Hematopoietic multipotent progenitor cell treated with erythropoietin and hydrocortisone succinate and interleukin-3 and kit ligand, for 6 days (in vitro differentiated cells): ENCODE data around the gene ZNF69.
A peak's percentile ranks its signal among the peaks of the same experiment; 100 is the strongest.
"Not testable (repeated sequence)": the region's sequence is repeated elsewhere in the genome, so short reads cannot be mapped to it uniquely, and the experiment has no call there.

Source experiments
- DNase-seq: peaks from one replicate; pipeline ENCODE4 v3.0.0-alpha.2; 2015

Gene ZNF69

GRCh38 chr19:11887611-11888531, at the start of gene ZNF69:
TSS of gene ZNF69 (plus strand) at chr19:11887782. CDS start at chr19:11887924, 142 bp downstream.
- peak; percentile 92 for DNase-seq

- peak; percentile 52 for DNase-seq
These were observed 43.9 kb upstream of the ZNF69 start for GRCh38 chr19:11843722-11844121.

DNA sequence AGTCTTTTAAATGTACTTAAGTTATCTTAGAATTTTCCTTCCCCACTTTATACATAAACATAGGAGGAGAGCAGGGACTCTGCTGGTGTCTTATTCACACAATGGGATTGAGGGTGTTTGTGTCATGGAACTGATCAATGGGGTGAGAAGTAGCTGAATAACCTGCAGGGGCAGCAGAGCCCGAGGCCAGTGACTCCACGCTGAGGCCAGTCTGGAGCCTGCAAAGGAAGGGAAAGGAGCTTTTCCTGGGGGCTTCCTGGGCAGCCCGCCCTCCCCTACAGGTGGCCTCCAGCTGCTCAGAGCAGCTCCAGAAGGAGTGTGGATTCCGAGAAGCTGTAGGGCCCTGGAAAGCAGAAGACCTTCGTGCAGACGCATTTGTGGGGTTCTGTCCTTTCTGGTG, 40.0 kb upstream of the ZNF69 start:
- not testable (repeated sequence) for DNase-seq

GRCh38 chr19:11848200-11848593, 39.4 kb upstream of the ZNF69 start:
- no peak for DNase-seq

DNA sequence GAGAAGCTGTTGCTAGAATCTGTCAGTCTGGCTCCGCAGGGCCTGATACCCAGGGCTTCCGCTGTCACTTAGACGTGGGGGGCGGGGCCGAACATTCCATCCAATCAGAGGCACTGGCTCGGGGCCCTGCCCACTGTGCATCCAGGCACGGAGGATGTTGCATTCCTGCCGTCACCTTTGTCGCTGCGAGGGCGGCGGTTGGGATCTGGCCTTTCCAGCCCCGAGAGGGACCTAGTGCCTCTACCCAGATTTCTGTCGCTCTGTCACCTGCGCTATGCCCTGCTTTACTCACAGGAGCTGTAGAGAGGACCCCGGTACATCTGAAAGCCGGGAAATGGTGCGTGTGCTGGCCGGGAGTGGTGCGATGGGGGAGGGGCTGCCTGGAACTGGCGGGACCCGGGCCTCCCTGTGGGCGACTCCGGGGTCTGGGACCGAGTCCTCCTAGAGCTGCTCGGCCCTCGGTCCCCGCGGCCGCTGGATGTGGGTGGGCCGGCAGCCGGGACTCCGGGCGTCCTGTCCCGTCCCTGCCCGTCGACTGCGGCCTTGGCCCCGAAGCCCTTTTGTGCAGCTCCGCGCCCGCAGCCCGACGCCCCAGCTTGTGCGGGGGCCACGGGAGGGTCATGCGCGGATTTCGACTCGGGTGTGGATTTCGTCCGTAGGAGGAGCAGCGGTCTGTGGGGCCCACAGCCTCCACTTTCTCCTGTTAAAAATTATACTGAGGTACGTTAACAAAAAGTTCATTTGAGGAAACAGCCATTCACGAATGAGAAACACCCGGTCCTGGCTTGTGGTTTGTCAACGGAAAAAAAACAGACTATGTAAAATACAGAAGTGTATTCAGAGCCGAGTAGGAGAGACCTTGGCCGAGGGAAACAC, 38.8 kb upstream of the ZNF69 start, which contains the start of gene ZNF439:
ZNF439 (plus strand) TSS at position 133 of the 876 bp plus-strand sequence; CDS start at position 275, 142 bp downstream.
- peak; percentile 88 for DNase-seq

DNA sequence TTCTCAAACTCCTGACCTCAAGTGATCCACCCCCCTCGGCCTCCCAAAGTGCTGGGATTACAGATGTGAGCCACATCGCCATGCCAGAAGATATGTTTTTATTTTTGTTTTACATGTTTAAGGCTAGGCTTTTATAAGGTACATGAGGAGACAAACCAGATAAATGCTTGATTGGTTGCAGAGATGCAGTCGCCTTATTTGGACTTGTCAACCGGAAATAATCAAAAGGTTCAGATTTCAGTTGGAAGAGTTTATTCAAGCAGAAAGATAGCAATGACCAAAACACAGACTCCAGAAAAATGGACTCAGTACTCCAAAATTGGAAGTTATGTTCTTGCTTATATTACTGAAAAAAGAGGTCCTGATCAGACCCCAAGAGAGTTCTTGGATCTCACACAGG, 37.3 kb upstream of the ZNF69 start:
- not testable (repeated sequence) for DNase-seq

DNA sequence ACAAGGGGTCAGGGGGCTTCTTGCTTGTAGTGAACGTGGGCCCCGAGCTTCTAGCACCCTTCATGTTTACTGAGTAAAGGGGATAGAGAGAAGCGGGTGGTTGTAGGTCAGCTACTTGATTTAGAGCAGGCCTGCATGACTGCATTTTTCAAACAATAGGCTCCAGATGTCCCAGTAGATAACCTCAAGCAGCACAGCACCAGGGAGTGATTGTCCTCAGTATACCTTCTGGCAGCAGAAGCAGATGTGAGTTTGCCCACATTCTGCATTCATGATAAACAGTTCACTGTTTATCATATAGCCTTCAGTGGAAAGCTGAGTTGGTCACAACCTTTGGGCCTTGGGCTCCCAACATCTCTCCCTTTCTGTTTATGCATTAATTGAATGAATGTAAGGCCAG, 34.2 kb upstream of the ZNF69 start:
- no peak for DNase-seq

DNA sequence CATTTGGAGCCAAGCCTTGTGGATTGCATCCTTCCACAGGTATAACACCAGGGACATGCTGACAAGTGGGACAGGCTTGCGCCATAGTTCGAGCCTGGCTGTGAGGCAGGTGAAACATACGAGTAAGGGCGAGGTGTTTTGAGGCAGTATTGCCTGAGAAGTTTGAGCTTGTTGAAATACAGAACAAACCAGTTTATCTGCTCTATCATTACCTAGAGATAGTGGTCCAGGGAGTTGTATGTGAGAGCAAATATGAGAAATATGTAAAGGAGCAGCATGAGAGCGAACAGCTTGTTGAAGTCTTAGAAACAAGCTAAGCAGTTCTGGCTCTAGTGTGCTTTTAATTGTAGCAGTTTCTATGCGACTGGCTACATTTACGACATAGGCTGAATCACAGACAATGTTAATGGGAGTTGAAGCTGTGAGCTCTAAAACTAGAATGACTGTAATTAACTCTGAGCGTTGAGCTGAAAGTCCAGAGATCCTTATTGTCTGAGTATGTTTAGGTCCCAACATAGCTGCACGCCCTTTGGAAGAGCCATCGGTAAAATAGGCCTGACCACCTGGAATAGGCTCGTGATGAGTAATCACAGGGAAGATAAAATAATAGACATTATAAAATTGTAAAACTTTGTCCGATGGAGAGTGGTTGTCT, 30.9 kb upstream of the ZNF69 start:
- no peak for DNase-seq

- no peak for DNase-seq
These were observed 26.9 kb upstream of the ZNF69 start for GRCh38 chr19:11860721-11861120.

GRCh38 chr19:11861301-11861700, 26.3 kb upstream of the ZNF69 start:
- no peak for DNase-seq

- not testable (repeated sequence) for DNase-seq
These were observed 19.8 kb upstream of the ZNF69 start for GRCh38 chr19:11867766-11868165.

- DNase-seq = no peak
These were observed 19.4 kb upstream of the ZNF69 start for GRCh38 chr19:11868188-11868587.

- no peak for DNase-seq
These were observed 15.0 kb upstream of the ZNF69 start for GRCh38 chr19:11872624-11873023.

DNA sequence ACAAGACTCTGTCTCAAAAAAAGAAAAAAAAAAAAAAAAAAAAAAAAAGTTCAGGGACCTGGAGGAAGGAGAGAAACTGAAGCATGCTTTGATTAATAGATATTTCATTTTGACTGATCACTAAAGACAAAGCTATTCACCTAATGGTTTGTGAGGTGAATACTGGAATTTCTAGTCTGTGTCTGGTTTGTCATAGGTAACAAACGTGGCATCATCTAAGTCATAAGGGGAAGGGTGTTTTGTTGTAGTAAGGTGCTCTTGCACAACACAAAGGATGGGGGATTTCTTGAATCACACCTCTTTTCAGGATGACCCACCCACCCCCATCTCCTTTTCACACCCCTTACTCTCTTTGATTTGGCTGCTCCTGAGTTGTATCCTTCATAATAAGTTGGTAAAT, 13.8 kb upstream of the ZNF69 start:
- no peak for DNase-seq

DNA sequence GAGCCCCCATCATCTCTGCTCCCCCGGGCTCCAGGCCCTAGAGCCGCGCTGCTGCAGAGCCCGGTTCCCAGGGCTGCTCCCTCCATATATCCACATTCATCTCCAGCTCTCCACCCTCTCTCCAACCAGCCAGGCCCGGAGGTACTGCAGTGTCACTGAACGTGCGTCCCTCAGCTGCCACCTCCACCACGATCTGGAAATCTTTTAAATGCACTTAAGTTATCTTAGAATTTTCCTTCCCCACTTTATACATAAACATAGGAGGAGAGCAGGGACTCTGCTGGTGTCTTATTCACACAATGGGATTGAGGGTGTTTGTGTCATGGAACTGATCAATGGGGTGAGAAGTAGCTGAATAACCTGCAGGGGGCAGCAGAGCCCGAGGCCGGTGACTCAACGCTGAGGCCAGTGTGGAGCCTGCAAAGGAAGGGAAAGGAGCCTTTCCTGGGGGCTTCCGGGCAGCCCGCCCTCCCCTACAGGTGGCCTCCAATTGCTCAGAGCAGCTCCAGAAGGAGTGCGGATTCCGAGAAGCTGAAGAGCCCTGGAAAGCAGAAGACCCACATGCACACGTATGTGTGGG, 7.8 kb upstream of the ZNF69 start:
- DNase-seq = peak; percentile 25

DNA sequence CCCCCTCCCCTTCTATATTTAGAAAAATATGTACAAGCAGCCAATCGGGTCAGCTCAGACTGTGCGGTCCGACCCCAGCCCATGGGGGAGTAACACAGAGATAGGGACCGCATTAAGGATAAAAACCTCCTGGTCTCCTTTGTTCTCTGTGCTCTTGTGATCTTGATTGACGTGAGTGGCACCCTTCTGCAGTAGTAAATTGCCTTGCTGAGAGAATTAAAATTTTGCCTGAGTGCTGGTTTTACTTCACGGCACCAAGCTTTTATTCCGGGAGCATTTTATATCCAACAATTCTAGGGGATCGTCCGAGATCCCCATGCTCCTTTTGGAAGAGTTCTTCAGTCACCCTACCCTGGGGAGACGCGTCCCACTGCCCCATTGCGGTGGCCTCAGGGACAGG, 7.0 kb upstream of the ZNF69 start:
- no peak for DNase-seq

- DNase-seq = peak; percentile 90
These were observed 6.3 kb upstream of the ZNF69 start for GRCh38 chr19:11881151-11881800.

GRCh38 chr19:11882606-11883005, 5.0 kb upstream of the ZNF69 start:
- DNase-seq = no peak

- peak; percentile 15 for DNase-seq
These were observed 360 bp upstream of the ZNF69 start for GRCh38 chr19:11887234-11887610.

DNA sequence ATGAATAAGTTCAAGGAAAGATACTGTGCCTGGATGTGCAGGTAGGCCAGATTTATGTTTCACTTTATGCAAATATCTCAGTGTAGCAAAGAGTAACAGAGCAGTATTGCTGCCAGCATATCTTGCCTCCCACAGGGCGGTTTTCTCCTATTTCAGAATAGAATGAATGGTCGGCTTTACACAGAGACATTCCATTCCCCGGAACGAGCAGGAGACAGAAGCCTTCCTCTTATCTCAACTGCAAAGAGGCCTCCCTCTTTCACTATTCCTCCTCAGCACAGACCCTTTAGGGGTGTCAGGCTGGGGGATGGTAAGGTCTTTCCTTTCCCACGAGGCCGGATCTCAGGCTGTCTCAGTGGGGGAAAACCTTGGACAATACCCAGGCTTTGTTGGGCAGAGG, 2.3 kb downstream of the ZNF69 start:
- not testable (repeated sequence) for DNase-seq

DNA sequence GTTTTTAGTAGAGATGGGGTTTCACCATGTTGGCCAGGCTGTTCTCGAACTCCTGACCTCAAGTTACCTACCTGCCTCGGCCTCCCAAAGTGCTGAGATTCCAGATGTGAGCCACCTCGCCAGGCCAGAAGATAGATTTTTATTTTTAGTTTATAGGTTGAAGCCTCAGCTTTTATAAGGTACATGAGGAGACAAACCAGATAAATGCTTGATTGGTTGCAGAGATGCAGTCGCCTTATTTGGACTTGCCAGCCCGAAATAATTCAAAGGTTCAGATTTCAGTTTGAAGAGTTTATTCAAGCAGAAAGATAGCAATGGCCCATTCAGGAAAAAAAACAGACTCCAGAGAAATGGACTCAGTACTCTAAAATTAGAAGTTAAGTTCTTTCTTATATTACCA, 3.1 kb downstream of the ZNF69 start:
- no peak for DNase-seq

DNA sequence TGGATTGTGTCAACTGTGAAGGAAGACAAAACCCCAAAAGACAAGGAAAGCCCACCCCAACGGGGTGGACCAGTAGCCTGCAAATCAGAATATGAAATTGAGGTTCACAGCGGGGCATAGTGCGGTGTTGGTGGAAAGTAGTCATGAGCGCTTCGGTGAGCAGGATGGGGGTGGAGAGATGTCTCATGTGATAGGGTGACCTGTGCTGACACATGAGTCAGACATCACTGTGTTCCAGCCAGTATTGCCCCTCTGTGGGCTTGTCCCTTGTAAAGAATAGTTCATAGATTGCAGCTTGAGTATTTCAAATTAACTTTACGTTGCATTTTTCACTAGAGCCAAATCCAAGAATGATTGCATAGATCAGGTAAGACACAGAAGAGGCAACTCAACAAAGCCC, 7.3 kb downstream of the ZNF69 start:
- no peak for DNase-seq
